GM18861 (cell line): ENCODE data around the gene UGDH.

ENCODE experiments used
- ATAC-seq: cut with Tn5 transposase; IDR thresholded peaks from one replicate; pipeline ENCODE4 v1.9.1; 2021; ENCODE audit not compliant: unreplicated experiment

The UGDH gene

DNA sequence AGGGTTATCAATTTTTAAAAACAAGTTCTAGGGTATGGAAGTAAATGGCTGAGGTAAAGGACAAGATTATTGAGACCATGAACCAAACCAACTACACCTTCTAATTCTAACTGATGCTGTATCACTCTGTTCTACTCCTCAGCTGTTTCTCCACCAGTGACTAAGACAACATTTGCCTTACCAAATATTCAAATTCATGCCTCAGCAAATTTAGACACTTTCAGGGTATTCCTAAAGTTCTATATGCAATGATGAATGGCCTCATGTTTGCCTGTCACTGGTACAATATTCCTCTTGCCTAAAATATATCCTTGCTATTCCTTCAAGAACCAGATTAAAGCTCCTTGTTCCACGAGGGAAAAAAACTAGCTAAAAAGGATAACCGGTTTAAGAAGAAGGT is 73.5 kb downstream of the UGDH start:
- no peak for ATAC-seq

DNA sequence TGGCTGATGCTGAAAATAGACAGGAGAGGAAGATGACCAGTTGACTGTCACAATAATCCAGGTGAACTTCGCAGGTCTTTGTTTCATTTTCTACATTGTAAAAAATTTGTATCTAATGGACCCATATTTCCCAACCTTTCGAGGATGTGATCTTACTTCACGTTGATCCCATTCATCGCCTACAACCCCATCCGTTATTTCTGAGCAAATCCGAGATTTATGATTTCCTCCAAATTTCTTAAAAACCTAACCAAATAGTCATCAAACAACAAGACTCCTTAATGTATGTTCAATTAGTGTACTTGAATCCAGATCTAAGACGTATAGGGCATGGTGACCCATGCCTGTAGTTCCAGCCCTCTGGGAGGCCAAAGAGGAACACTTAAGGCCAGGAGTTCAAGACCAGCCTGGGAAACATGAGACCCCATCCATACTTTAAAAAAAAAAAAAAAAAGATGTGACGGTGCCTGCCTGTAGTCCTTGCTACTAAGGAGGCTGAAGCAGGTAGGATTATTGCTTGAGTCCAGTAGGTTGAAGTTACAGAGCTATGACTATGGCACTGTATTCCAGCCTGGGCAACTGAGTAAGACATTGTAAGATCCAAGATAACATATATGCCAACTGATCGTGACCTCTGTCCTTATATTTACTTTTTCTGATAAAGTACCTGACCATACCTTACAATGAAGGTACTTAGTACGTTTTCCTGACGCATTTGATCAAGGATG is 74.2 kb downstream of the UGDH start:
- no peak for ATAC-seq

DNA sequence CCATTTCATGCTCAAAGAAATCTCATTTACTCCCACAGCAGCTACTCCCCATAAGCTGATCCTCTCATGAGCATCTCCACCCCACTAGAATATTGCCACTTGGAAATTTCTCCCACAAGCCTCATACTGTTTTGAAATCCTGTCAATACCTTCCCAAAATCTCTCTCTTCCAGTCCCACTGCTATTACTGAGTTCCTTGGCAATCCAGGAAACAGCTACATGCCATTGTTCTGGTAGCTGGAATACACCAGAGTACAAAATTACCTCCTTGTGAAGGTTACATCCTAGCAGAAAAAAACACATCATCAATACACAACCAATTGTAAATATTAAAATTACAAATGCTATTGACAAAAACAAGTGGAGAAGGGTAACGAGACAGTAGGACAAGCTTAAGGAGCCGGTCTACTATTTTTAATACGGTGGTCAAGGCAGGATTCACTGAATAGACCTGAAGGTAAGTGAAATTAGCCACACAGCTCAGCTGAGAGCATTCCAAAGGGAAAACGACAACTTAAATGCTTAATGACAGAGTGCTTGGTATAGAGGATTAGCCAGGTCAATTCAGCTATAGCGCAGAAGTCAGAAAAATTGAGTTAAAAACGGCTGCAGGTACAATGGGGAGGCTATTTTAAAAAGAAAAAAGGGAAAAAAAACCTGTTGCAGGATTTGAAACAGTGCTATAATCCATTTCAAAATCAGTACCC is 74.9 kb downstream of the UGDH start:
- ATAC-seq: no peak

DNA sequence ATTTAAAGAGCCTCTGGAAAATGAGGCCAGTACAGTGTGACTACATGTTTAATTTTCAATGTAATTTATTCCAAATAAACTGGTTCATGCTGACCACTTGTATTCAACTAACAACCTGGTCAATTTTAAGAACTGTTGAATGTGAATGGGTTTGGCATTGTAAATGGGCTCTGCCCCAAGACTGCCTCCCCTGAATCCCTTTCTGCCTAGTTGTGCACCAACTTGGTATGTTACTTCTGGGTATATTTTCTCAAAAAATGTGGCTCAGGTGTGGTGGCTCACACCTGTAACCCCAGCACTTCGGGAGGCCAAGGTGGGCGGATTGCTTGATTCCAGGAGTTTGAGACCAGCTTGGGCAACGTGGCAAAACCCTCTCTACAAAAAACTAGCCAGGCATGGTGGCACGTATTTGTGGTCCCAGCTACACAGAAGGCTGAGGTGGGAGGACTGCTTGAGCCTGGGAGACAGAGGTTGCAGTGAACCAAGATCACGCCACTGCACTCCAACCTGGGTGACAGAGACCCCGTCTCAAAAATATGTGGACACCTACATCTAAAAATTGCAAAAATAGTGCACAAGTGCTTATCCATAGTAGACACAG is 75.7 kb downstream of the UGDH start:
- ATAC-seq: no peak

DNA sequence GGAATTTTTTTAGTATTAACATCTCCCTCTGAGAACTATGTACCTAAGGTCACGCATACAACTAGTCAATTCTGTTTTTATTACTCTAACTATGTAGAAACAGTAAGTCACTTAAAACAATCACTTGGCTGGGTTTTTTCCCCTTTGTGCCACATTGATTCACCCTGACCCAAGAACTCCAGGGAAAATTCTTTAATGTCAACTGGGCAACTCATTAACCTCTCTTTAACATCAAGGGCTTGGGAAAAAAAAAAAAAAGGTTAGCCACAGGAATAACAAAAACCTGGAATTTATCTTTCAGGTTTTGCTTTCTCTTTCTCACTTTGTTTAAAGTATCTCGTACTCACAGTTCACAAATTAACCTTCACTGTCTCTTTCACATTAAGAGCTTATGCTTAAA is 76.6 kb downstream of the UGDH start:
- ATAC-seq: no peak
